Right atrium auricular region (tissue), 2 donors: ENCODE data around the gene CASQ1. TPM values are rescaled to one million over a fixed set of nuclear protein-coding genes. Genes with fewer than 3 reads are reported as not detected.

Experiments
- DNase-seq: peaks from one replicate; pipeline ENCODE4 v3.0.0-alpha.2; 2019; ENCODE audit warnings: low spot score
- H3K27ac ChIP-seq, 2 donors: fragments of 200-600 bp; sonication (generic); 1 replicate in 1 of 2; 2 replicates in 1 of 2; pipeline ENCODE4 v1.5.1; 2016 to 2019
- H3K27me3 ChIP-seq, 2 donors: fragments of 200-600 bp; sonication (generic); one replicate each; pipeline versions ENCODE4 v1.5.1 to v1.6.0; 2017 to 2019
- H3K36me3 ChIP-seq: fragments of 200-600 bp; sonication (generic); one replicate; pipeline ENCODE4 v1.5.1; 2016
- H3K4me1 ChIP-seq, 2 donors: fragments of 200-600 bp; sonication (generic); one replicate each; pipeline versions ENCODE4 v1.5.1 to v1.6.0; 2017 to 2019
- H3K4me3 ChIP-seq, 2 donors: fragments of 200-600 bp; sonication (generic); 1 replicate in 1 of 2; 2 replicates in 1 of 2; pipeline ENCODE4 v1.5.1; 2017 to 2019; ENCODE audit warnings: mild to moderate bottlenecking in 1 of 2, moderate library complexity in 1 of 2
- H3K9me3 ChIP-seq, 2 donors: fragments of 200-600 bp; sonication (generic); one replicate each; pipeline ENCODE4 v1.5.1; 2019
- total RNA-seq, 2 donors: library from RNA; depleted of rRNA; stranded (reverse); fragments of >200 nt; gene quantifications; one replicate each; pipeline ENCODE4 v1.1.0, GENCODE V29; 2016
- TF ChIP-seq, protein P1 (sequence below), 2 donors: fragments of 200-600 bp; sonication (generic); IDR thresholded peaks; one replicate each; pipeline ENCODE4 v1.5.1; 2019; ENCODE audit warnings: antibody characterized with exemption in 2 of 2

Gene CASQ1
- total RNA-seq, 2 donors from 2014 or later, result 10.1 to 32.3 TPM

DNA sequence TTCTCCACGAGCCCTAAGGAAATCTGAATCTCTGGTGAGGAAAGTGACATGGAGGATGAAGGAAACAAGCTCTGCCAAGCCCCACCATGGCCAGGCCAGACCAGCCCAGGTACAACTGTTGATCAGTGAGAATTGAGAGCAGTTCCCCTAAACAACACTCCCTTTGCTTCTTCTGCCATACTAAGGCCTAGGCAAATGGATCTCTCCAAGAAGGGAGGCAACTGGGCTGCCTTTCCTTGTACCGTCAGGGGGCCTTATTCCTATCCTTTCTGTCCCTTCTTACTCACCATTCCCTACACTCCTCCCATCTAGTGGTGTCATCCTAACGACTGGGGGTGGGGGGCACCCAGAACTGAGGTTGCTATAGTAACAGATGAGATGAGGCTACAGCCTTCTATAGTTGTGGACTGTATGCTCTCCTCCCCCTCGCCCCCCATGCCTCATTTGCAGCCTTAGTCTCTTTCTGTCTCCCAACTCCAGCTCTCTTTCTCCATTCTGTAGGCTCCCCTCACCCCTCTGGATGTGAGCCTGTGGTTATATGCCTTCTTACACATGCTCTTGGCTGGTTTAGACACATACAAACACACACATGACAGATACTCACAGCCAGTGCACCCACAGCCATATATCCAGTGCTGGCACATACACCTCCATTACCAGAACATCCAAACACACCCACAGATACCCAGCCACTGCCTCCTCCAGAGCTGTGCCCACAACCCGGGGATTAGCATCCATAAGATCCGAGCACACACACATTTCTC is 18.4 kb downstream of the CASQ1 start:
- peaks cover 27% of the 10 kb centered on the region for H3K36me3 ChIP-seq
- no peaks in the 10 kb centered on the region for H3K9me3 ChIP-seq
- TF ChIP-seq, protein P1, sequence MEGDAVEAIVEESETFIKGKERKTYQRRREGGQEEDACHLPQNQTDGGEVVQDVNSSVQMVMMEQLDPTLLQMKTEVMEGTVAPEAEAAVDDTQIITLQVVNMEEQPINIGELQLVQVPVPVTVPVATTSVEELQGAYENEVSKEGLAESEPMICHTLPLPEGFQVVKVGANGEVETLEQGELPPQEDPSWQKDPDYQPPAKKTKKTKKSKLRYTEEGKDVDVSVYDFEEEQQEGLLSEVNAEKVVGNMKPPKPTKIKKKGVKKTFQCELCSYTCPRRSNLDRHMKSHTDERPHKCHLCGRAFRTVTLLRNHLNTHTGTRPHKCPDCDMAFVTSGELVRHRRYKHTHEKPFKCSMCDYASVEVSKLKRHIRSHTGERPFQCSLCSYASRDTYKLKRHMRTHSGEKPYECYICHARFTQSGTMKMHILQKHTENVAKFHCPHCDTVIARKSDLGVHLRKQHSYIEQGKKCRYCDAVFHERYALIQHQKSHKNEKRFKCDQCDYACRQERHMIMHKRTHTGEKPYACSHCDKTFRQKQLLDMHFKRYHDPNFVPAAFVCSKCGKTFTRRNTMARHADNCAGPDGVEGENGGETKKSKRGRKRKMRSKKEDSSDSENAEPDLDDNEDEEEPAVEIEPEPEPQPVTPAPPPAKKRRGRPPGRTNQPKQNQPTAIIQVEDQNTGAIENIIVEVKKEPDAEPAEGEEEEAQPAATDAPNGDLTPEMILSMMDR (IDR thresholded peaks at IDR 0.05), result no peak
- H3K27me3 ChIP-seq, result no peaks in the 10 kb centered on the region
- H3K27ac ChIP-seq, result peak overlapping the region; percentile 95
- peaks cover 6 to 64% of the 10 kb centered on the region in 2 donors for H3K4me1 ChIP-seq
- peak; percentile 47 for DNase-seq
- H3K4me3 ChIP-seq, result no peak overlapping the region

DNA sequence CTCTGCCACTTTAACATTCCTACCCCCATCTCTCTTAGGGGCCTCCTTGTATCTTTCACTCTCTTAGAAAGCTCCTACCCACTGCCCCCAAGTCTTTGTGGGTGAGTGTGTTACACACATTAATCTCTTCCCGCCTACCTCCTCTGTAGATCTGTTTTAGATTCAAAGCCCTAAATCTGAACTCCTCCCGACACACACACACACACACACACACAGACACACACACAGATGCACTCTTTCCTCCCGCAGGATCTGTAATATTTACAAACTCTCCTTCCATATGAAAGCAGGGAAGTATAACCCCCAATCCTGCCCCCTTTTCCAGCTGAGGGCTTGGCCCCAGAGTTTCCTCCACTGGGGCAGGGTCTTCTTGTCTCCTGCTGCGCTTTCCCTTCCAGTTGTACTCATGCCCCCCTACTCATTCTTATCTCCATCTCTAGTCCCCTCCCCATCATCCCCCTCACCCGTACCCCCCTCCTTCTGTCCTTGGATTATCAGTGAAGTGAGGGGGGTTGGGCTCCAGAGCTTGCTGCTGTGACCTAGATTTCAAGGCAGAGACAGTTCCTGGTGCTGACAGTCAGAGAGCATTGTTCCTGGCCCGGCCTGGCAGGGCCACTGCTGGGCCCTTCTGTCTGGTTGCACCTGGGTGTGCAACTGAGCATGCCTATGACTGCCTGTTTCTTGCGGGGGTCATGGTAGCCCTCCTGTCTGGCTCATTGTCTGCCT is 19.1 kb downstream of the CASQ1 start:
- Histone ChIP-seq H3K4me3 (no peak overlapping the region), H3K4me1 (peaks cover 6 to 64% of the 10 kb centered on the region in 2 donors), H3K36me3 (peaks cover 34% of the 10 kb centered on the region), H3K27ac (peak overlapping the region; percentile 95), H3K27me3 (no peaks in the 10 kb centered on the region), H3K9me3 (no peaks in the 10 kb centered on the region)
- DNase-seq, result peak; percentile 62
- TF ChIP-seq, protein P1 (IDR thresholded peaks at IDR 0.05), result no peak

DNA sequence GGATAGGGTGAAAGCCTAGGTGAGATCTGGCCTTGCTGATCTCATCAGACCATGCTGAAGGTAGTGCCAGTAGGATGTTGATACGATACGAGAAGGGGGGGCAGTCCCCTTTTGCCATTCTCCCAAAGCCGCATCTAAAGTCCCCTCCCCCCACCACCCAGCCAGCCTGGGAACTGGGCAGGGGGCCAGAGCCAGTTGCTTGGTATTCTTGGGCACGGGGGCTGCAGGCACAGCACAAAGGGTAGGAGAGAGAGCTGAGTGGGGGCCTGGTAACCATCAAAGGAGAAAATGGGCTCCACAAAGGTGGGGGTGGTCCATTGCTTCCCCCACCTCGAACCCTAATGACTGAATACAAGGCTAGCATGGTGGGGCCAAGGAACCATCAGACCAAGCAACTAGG is 20.2 kb downstream of the CASQ1 start:
- Histone ChIP-seq H3K9me3 (no peaks in the 10 kb centered on the region), H3K4me1 (peaks cover 6 to 59% of the 10 kb centered on the region in 2 donors), H3K27me3 (no peaks in the 10 kb centered on the region), H3K4me3 (no peak overlapping the region), H3K36me3 (peaks cover 45% of the 10 kb centered on the region), H3K27ac (peak overlapping the region; percentile 95)
- peak; percentile 50 for DNase-seq
- TF ChIP-seq, protein P1 (IDR thresholded peaks at IDR 0.05), result no peak

DNA sequence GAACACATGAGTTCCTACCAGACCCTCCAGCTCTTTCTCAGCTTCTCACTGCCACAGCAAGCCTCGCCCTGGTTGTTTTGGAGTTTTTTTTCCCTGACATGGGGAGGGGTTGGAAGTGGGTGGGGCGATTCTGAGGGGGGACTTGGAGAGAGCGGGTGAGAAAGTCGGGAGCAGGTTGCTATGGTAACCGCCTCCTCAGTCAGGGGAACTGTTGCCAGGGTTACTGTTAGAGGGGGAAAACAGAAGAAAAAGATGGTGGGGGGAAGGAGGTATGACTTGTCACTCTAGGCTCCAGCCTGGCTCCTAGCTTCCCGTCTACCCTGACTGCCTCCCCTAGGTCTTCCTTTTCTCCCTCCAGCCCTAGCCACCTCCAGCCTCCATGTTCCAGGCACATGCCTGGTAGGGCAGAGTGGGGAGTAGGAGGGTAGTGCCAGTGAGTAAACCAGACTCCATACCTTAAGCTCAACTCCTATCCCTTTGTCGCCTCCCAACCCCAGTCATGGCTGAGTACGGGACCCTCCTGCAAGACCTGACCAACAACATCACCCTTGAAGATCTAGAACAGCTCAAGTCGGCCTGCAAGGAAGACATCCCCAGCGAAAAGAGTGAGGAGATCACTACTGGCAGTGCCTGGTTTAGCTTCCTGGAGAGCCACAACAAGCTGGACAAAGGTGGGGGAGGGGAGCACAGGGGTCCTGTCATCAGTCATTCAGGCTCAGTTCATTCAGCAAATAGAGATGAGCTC is 20.8 kb downstream of the CASQ1 start:
- peaks cover 52% of the 10 kb centered on the region for H3K36me3 ChIP-seq
- H3K4me1 ChIP-seq, result peaks cover 6 to 60% of the 10 kb centered on the region in 2 donors
- no peaks in the 10 kb centered on the region for H3K27me3 ChIP-seq
- peak overlapping the region; percentile 95 for H3K27ac ChIP-seq
- no peaks in the 10 kb centered on the region for H3K9me3 ChIP-seq
- no peak for DNase-seq
- TF ChIP-seq, protein P1 (IDR thresholded peaks at IDR 0.05), result no peak
- no peak overlapping the region for H3K4me3 ChIP-seq

DNA sequence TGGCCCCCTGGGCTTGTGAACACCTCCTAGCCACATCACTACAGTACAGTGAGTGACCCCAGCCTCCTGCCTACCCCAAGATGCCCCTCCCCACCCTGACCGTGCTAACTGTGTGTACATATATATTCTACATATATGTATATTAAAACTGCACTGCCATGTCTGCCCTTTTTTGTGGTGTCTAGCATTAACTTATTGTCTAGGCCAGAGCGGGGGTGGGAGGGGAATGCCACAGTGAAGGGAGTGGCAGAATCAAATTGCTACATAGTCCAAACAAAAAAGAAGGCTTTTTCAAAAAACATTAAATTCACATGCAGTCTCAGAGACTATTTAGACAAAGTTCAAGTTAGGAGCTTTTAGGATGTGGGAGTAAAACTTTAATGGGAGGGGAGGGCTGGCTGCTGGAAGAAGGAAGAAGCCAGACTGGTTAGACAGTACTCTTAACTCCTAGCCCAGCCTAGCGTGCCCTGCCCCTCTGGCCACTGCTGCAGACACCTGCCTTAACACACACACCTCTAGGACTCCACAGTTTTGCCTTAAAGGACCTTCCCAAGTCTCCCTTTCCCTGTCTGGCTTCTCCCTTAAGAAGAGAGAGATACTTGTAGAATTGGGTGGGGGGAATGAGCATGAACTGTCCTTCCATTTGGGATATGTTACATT is 24.2 kb downstream of the CASQ1 start:
- H3K27ac ChIP-seq, result no peak overlapping the region

More for the DNA sequence above, 24.2 kb downstream of the CASQ1 start:
- Histone ChIP-seq H3K9me3 (no peaks in the 10 kb centered on the region), H3K36me3 (peaks cover 80% of the 10 kb centered on the region), H3K4me1 (peaks cover 6 to 60% of the 10 kb centered on the region in 2 donors), H3K4me3 (no peak overlapping the region), H3K27me3 (no peaks in the 10 kb centered on the region)
- TF ChIP-seq, protein P1 (IDR thresholded peaks at IDR 0.05), result no peak
- no peak for DNase-seq
